Left lobe of liver (tissue), 2 donors: ENCODE measurements around the gene PSD4. TPM values are rescaled to one million over a fixed set of nuclear protein-coding genes. Genes with fewer than 3 reads are reported as not detected.

Source experiments
- ATAC-seq: fragments of 200-7000 bp; cut with Tn5 transposase; one replicate; pipeline ENCODE4 v1.9.1; 2020; ENCODE audit warnings: mild to moderate bottlenecking, moderate library complexity
- DNase-seq: peaks from one replicate; pipeline ENCODE4 v3.0.0-alpha.2; 2020; ENCODE audit warnings: low spot score
- total RNA-seq: library from RNA; stranded (reverse); gene quantifications from one replicate; pipeline ENCODE4 v1.2.1, GENCODE V29; 2021
- donor health status: DM: no; HTN: no; CAD: no; lungs with moderate emphysema.
- donor health status: DM: no; HTN: yes; CAD: no.

PSD4 gene
- total RNA-seq, 1 donor from 2014 or later, result 60.3 TPM

- no peak for ATAC-seq
These were observed 32.3 kb upstream of the PSD4 start for GRCh38 chr2:113141451-113141850.

DNA sequence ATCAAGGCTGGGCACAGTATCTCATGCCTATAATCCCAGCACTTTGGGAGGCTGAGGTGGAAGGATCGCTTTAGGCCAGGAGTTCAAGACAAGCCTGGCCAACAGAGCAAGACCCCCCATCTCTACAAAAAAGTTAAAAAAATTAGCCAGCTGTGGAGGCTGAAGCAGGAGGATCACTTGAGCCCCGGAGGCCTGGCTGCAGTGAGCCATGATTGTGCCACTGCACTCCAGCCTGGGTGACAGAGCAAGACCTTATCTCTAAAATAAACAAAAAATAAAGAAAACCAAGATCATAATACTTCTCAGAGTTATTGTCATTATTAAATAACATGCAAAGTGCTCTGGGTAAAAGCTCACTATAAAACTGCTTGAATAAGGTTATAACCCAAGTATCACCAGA is 31.5 kb upstream of the PSD4 start:
- ATAC-seq (no peak), DNase-seq (no peak)

More at GRCh38 chr2:113141451-113141850, 32.3 kb upstream of the PSD4 start:
- DNase-seq, result no peak

- ATAC-seq, result no peak
- DNase-seq, result no peak
These were observed 29.5 kb upstream of the PSD4 start for GRCh38 chr2:113144259-113144658.

DNA sequence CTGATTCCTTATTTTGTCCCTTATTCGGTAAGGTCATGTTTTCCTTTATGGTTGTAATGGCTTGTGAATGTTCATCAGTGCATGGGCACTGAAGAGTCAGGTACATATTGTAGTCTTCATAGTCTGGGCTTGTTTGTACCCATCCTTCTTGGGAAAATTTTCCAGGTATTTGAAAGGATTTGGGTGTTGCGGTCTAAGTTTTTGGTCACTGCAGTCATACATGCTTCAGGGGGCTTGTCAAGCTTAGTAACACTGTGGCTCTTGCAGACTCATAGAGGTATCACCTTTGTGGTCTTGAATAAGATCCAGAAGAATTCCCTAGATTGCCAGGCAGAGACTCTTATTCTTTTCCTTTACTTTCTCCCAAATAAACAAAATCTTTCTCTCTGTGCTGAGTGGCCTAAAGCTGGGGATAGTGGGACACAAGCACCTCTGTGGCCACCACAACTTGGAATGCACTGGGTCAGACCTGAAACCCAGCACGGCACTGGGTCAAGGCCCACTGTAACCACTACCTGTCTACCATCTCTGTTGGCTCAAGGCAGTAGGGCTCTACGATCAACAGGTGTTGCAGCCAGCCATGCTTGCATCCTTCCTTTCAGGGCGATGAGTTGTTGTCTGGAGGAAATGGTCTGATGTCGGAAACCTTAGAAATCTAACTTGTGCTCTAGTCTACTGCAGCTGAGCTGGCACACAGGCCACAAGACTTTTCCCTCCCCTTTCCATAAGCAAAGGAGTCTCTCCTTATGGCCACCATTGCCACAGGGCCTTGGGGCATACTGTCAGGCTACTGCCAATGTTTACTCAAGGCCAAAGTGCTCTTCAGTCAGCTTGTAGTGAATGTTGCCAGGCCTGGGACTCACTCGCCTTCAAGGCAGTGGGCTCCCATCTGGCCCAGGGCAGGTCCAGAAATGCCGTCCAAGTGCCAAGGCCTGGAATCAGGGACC is 24.9 kb upstream of the PSD4 start:
- peak; percentile 29 for ATAC-seq

GRCh38 chr2:113149553-113150257 is 24.1 kb upstream of the PSD4 start:
- DNase-seq (peak; percentile 46), ATAC-seq (peak; percentile 91)

More for the DNA sequence above, 24.9 kb upstream of the PSD4 start:
- DNase-seq, result peak; percentile 35

GRCh38 chr2:113150258-113150601 is 23.5 kb upstream of the PSD4 start:
- ATAC-seq (peak; percentile 77), DNase-seq (peak; percentile 40)

DNA sequence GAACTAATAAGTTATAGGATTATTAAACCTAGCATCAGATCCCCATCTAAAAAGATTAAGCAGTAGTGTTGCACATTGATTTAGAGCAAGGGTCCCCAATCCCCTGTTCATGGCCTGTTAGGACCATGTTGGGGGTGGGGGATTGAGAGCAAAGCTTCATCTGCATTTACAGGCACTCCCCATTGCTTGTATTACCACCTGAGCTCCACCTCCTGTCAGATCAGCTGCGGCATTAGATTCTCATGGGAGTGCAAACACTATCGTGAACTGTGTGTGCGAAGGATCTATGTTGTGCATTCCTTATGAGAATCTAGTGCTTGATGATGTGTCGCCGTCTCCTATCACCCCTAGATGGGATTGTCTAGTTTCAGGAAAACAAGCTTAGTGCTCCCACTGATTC is 18.4 kb upstream of the PSD4 start:
- ATAC-seq (no peak), DNase-seq (peak; percentile 26)

DNA sequence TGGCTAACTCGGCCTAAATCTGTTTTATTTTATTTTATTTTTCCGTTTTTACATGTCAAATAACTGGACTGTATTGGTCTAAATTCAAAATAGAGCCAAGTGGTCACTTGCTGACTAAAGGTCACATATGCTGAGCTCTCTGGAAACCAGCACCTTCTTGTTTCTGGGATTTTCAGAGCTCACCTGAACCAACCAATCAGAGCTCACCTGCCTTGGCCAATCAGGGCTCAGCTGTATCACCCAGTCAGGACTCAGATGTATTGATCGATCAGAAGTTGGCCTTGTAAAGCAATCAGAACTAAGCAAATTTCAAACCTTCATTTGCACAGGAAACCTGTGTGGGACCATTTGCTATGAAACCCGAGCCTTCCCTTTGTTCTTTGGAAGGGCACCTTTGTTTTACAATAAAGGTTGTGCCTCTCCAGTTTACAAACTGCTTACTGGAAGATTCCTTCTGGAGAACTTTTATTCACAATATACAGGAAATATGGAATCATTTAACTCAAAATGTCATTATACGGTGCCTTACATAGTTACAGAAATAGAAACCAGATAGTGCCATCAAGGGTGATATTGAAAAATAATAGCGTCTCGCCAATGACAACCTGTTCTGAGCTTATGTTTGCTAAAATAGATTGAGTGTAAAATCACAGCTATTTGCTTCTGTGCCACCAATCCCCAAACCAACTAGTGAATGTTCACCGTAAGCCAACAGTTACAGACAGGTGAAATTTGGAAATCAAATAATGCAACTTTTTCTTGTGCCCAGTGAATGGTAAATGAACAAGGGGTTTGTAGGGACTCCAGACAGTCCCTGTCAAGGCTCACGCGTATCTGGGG is 17.3 kb upstream of the PSD4 start:
- ATAC-seq (peak; percentile 68), DNase-seq (peak; percentile 91)

- ATAC-seq (peak; percentile 75), DNase-seq (peak; percentile 81)
These were observed 16.5 kb upstream of the PSD4 start for GRCh38 chr2:113157118-113157896.

DNA sequence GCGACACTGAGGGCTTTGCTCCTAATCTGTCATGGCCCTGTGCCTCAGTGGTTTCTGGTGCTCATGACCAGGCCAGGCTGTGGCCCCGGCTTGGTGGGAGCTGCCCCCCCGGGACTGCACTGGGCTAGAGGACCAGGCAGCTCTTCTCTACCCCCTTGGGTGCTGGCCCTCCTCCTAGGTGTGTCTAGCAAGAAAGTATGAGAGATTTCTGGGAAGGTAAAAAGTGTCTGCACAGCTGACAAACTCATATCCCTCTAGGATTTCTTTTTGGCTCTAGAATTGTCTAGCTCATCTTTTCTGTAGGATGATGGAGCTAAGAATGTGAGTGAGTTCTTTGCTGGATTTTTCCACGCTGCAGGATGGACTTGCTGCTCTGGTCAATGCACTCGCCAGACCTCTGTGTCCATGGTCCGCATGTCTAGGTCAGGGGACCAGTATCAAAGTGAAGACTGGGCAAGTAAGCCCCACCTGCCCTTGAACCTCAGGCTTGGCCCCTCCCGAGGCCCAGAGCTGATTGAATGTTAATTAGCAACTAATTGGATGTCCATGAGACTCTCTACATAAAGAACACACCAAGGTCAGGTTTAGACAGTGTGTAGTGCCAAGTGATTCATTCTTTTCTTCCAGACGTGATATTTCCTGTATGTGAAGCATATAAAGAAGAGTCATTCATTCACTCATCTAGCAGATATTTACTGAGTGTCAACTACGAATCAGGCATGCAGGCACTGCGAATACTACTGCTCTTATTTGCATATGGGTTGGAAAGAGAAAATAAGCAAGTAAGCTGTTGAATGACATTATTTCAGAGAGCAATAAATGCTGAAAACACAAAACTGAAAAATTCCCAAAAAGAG is 15.6 kb upstream of the PSD4 start:
- peak; percentile 47 for ATAC-seq
- peak; percentile 57 for DNase-seq

DNA sequence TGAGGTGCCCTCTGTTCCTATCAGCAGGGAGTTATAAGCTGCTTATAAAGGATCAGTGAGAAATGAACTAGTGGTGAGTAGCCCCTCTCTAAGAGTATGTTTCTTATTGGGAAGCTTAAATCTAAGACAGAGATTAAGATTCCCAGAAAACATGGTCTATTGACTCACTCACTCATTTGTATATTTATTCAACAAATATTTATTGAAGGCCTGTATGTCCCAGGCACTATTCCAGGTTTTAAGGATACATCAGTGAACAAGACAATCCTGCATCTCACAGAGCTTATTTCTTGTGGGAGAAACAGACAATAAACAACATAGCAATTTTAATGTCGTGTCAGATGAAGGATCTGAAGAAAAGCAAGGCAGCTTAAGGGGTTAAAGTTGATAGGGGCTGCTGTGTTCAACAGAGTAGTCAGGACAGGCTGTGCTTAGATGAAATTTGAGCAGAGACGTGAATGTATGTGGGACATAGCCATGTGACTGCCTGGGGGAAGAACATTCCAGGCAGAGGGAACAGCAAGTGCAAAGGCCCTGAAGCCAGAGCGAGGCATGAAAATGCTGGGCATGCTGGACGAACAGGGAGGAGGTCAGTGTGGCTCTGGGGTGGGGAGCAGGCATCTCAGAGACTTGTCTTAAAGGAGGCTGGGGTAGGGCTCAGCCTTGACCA is 14.8 kb upstream of the PSD4 start:
- peak; percentile 41 for DNase-seq

GRCh38 chr2:113160248-113160647 is 13.5 kb upstream of the PSD4 start:
- no peak for DNase-seq
- ATAC-seq, result no peak

More for the DNA sequence above, 14.8 kb upstream of the PSD4 start:
- peak; percentile 6 for ATAC-seq

GRCh38 chr2:113160962-113161361 is 12.8 kb upstream of the PSD4 start:
- ATAC-seq (no peak), DNase-seq (peak; percentile 27)

GRCh38 chr2:113162173-113162572 is 11.6 kb upstream of the PSD4 start:
- no peak for DNase-seq
- ATAC-seq, result no peak

DNA sequence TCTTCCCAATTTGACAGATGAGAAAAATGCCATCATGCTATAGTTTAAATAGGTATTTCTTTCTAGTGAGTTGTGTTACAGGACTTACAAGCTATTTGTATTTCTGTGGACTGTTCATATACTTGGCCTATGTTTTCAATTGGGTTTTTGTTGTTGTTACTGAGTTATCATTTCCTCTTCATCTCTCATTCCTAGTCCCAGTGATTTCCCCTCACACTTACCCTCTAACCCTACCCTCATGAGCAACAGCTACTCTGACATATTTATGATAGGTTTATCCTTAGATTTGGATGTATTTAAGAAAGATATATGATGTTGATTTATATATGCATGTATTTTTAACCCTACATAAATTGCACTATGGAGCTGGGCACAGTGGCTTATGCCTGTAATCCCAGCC is 10.9 kb upstream of the PSD4 start:
- ATAC-seq (no peak), DNase-seq (no peak)

DNA sequence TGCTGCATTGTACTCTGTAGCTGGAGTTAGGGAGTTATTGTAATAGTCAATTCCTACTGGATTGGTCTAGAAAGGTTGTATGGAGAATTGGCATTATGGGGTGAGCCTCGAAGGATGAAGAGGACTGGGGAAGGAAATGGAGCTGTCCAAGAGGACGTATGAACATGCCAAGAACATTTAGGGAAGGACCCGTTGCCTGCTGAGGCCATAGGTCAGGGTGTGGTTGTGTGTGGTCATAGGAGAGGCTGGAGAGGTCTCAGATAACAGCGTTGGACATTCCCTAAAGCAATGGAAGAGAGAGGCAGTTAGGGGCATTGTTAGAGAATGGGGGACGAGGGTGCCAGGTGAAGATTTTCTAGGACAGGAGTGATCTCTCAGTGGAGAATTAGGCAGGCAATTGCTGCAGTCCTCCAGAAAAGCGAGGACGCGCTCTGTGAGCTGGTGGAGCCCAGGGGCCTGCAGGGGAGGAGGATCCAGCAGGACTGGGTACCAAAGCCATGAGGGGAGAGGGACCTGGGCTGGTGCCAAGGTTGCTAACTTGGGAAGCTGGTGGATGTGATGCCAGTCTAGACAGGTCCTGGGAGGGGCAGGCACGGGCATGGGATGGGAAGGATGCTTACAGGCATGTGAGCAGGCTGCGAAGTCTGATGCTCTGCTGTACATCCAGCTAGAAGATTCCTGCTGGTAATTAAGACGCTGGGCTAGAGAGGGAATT is 9.4 kb upstream of the PSD4 start:
- DNase-seq (peak; percentile 49), ATAC-seq (no peak)

DNA sequence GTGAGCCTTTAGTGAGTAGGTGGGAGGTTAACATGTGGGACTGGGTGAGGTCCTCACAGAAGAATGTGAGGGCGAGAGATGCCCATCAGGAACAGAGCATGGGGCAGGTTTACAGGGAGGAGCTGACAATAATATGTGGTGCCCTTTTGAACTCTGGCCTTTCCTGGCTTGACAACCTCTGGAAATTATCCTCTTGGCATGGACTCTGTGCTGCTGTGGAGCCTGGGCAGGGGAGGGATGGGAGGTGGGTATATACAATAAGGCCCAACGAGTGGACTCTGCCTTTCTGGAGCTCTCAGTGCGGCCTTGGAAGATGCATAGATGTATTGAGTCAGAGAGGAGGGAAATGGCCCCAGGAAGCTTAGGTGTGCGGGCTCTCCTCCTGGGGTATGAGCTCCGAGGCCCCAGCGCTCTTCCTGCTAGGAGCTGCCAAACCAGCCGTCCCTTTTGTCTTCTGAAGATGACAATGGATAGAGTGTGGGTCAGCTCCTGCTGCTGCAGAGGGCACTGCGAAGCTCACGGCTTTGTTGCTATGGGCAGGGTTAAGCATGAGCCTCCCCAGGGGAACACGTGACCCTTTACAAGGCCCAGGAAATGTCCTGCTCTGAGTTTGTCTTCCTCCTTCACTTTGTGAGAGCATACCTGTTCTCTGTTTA is 8.7 kb upstream of the PSD4 start:
- DNase-seq, result peak; percentile 69
- ATAC-seq, result peak; percentile 59
